HTERT RPE-1 (cell line): ENCODE data around the gene STX8.
"Not testable (repeated sequence)": the region's sequence is repeated elsewhere in the genome, so short reads cannot be mapped to it uniquely, and the experiment has no call there.

ENCODE experiments used
- in situ Hi-C: fragments of 300-500 bp; cut with MboI; formaldehyde crosslinking; loops from 4 replicates; pipeline ENCODE4 v1.14.3; 2020; ENCODE audit warnings: low sequenced_read_pairs

STX8 gene

DNA sequence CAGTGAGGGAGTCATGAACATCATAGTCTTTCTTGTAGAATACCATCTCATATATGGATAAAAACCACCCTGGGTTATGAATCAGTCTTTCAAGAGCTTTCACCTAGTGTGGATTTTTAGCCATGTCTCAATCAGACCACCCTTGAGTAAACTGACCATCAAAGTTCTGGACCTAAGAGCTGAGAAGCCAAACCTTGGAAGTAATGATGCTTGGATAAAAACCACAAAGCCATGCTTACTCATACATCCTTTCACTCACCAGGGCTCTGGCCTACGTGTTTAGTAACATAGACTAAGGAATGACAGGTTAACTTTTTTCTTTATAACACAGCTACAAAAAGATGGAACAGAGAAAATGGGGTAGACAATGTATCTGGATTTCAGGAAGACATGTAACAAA, 167.2 kb downstream of the STX8 start:
- in situ Hi-C loops: no loop called here

DNA sequence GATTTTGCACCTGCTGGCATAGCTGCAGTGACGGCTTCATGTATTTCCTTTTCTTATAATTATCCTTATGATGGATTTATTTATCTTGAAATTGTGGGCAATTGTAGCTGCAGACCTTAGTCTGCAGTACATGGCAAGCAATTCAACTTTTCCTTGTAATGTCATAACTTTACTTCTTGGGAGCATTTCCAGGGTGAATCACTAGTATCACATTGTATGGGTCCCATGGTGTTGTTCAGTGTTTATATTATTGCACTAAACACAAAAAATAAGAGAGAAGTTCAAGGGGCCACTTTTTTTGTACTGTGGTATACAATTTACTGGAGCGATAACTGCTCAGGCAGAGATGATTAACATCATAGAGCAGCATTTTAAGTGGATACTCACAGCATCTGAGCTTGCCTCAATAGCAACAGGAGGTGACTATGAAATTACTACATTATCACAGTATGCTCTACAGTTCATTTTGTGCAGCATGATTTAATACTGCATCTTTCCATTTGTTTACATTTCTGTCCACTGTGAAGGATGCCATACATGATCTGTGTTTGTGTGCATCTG, 169.5 kb downstream of the STX8 start:
- in situ Hi-C loops: no loop called here

DNA sequence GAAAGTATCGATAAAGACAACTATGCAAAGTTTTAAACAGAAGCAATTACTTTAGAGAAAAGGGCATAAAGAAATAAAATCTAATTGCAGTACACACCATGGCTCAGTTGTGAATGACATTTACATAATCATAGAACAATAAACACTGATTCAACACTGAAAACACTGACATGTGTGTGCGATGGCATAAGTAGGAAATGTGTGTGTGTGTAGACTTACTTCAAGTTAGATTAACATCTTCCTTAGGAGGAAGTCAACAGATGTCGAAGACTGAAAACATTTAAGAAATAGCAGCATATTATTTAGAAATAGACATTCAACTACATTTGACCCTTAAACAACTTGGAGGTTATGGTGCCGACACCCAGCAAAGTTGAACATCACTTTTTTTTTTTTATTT, 172.4 kb downstream of the STX8 start:
- in situ Hi-C loops: no loop called here

DNA sequence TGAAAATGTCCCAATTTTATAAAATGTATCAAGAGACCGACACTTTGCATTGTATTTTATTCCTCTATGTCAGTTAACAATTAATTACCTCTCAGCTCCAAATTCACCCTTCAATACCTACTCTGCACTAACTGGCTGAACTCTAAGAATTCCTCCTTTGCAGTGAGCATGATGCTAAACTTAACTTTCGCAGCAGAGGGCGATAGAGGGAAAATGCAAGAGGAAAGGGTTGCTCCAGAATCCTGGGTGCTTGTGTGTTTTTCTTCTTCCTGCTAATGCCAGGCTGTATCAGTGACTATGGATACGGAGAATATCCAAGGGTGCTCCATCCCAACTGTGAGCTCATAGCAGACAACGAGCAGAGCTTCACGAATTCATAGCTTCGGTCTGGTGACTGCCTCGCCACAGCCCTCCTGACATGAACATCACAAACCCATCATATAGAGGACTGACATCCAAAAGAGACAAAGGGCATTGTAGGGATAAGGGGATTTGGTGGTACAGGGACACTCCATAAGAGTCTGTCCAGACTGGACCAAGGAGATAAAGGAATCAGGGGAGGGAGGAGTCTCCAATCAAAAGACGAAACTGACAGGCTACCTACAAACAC, 172.9 kb downstream of the STX8 start:
- in situ Hi-C loops: no loop called here

DNA sequence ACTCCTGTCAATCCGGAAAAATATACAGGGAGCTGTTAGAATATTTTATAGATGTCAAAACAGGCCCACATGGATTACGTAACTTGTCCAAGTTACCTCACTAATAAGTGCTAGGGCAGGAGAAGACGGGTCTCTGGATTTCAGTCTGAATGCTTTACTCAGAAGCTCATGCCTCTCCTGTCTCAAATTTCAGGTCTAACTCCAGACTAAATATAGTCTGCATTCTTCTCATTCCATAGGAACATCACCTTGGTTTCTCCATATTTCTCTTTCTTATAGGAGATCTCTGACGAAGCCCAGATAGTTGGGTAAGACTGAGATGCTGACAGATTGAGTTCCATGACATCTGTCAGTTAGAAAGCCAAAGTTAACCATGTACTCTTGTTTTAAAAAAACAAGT, 174.2 kb downstream of the STX8 start:
- in situ Hi-C loops: no loop called here

DNA sequence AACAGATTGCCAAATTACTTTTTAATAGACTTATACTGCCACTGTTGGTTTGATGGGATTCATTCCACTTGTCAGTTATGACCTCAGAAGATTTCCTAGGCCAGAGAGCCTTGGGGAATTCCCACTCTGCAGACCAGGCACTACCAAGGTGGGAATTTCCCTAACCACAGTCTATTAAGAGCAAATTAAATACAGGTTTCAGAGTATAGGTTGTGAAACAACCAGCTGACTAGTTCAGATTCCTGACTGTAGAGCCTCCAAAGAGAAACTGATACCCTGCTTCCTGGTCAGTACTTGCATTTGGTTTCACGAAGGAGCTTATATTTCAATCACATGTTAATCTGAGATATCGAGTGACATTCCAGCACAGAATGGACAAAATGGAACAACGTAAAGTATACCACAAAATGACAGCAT, 186.5 kb downstream of the STX8 start:
- in situ Hi-C loops: no loop called here

DNA sequence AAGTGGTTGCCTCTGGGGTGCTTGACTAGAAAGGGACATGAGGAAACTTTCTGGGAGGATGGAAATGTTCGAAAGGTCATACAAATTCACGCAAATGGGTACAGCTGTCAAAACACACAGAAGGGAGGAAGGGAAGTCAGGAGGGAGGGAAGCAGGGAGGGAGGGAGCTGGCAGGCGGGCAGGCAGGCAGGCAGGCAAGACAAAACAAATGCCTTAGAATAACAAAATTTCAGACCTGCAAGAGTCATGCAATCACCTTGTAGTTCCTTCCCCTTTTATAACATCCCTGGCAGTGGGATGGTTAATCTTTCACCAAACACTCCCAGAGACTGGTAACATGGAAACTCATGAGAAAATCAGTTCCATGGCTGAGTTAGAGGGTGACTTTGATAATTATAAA, 189.2 kb downstream of the STX8 start:
- in situ Hi-C loops: no loop called here

DNA sequence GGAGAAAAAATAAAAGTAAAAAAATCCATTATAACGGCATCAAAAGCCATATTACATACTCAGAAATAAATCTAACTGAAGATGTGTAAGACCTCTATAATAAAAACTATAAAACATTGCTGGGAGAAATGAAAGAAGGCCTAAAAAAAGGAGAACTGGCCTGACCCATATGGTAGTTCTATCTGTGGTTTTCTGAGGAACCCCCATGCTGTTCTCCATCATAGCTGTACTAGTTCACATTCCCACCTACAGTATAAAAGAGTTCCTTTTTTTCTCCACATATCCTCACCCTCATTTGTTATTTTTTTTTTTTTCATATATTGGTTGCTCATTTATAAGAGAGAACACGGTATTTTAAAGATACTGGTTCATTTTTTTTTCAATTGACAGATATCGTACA, 191.8 kb downstream of the STX8 start:
- in situ Hi-C loops: no loop called here

DNA sequence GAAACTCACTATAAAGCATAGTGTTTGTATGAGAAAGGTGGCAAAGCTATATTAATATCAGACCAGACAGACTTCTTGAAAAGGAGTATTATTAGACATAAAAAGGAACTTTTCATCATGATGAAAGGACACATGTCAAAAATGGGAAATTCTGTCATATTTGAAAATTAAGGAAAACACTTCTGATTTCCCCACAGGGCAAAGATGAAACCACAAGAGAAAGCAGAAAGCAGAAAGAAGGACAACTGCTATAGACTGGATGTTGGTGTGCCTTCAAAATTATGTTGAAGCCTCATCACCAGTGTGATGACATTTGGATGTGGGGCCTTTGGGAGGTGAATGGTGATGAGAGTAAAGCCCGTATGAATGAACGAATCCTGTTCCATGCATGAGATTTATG, 193.0 kb downstream of the STX8 start:
- in situ Hi-C loops: no loop called here

DNA sequence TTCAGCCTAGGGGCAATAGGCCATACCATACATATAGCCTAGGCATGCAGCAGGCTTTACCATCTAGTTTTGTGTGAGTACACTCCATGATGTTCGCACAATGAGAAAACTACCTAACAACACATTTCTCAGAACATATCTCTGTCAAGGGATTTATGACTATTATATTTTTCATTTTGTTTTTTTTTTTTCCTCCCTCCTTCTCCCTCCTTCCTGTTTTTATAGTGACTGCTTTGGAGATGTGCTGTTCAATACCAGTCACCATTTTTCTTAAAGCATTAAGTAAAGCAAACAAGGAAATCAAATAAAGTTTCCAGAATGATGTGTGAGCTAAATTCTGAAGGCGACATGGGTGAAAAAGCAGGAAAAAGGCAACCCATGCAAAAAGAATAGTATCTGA, 194.6 kb downstream of the STX8 start:
- in situ Hi-C loops: no loop called here

DNA sequence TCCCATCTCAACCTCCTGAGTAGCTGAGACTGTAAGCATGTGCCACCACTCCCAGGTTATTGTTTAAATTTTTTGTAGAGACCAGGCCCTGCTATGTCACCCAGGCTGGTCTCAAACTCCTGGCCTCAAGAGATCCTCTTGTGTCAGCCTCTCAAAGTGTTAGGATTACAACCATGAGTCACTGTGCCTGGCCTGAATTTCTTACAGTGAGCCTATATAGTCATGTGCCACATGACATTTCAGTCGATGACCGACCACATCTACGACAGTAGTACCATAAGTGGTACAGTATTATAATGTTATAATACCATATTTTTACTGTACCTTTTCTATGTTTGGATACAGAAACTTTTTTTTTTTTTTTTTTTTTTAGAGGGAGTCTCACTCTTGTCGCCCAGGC, 195.3 kb downstream of the STX8 start:
- in situ Hi-C loops: no loop called here

DNA sequence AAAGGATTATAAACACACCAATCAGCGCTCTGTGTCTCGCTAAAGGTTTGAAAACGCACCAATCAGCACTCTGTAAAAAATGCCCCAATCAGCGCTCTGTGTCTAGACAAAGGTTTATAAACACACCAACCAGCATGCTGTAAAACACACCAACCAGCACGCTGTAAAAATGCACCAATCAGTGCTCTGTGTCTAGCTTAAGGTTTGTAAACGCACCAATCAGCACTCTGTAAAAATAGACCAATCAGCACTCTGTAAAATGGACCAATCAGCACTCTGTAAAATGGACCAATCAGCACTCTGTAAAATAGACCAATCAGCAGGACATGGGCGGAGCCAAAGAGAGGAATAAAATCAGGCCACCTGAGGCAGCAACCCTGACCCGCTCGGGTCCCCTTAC, 199.4 kb downstream of the STX8 start:
- in situ Hi-C loops: not testable (repeated sequence)

DNA sequence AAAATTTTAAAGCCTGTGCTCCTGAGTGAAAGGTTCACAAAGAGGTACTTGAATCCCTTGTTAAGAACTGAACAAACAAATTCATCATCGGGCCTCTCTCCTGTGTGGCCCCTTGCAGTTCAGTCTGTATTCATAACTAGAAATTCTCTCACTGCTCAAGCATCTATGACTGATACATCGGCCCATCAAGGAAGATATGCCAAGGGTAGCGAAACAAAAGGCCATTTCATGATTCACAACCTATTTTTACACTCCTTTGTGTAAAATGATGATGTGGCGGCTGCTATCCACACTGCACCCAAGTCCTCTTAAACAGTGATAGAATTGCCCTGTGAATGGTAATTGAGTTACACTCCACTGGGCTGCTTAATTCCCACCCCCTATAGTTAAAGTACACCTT, 204.6 kb downstream of the STX8 start:
- in situ Hi-C loops: no loop called here

DNA sequence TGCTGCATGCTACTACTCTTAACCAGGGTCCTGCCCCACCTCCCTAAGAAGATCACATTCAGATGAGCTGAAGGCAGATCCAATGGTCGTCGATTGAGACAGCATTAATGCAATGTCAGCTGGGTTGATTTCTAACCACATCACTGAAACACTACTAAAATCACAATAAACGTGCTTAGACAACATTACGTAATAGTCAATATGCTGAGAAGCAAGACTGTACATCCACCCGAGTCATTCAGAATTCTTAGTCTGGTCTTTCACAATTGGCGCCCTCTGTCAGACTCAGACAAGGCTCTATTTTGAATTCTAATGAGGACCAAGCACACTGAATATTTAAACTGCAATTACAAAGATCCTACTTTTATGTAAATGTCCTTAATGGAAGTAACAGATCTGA, 205.2 kb downstream of the STX8 start:
- in situ Hi-C loops: no loop called here

DNA sequence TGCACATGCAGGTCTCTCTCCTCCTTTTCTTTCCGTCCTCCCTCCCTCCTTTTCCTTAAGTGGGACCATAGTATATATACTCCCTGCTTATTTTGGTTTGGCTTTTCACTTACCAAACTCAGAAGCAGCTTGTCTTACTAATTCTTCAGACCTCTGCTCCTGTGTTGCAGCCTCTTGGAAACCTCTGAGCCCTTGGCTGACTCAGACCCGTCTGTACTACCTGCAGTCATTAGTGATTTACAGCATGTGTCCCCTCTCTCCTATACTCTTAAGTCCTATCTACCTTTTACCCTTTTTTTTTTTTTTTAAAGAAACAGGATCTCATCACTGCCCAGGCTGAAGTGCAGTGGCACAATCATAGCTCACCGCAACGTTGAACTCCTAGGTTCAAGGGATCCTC, 207.0 kb downstream of the STX8 start:
- in situ Hi-C loops: no loop called here

DNA sequence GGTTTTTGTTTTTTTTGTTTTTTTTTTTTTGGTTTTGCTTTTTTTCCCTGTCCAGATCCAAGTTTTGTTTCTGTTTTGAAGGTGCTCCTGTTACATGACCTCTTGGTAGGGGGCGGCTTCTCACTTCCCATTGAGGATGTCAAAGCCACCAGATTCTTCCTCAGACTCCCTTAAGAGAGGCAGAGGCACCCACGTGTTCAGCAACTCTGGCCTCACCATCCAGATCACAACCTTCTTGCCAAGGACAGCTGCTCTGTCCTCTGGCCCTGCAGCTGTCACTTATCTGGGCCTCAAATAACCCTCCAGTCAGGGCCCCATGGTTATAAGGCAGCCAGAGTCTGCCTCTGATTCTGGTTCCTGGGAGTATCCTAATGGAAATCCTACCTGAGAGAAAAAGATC, 208.5 kb downstream of the STX8 start:
- in situ Hi-C loops: no loop called here

DNA sequence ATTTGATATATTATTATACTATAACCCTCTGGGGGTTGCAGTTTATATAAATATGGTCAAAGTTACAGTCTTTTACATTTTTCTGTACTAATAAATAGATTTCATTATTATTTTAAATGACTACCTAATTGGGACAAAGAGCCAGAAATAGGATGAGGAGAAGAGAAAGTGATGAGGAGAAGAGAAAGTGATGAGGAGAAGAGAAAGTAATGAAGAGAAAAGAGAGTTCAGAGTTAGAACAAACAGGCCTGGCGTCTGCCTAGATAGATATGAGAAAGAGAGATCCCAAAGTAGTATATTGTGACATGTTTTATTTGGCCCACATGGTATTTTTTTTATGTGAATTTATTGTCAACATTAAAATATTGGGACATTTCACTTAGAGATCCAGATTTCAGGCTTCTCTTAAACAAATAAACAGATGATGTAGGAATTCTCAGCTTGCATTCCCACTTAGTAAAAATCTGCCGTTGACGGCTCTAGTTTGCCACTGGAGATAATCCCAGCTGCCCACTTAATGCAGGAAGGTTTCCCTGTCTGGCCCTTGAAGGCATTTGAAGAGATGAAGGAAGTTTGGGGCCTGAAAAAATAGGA, 210.7 kb downstream of the STX8 start:
- in situ Hi-C loops: no loop called here

DNA sequence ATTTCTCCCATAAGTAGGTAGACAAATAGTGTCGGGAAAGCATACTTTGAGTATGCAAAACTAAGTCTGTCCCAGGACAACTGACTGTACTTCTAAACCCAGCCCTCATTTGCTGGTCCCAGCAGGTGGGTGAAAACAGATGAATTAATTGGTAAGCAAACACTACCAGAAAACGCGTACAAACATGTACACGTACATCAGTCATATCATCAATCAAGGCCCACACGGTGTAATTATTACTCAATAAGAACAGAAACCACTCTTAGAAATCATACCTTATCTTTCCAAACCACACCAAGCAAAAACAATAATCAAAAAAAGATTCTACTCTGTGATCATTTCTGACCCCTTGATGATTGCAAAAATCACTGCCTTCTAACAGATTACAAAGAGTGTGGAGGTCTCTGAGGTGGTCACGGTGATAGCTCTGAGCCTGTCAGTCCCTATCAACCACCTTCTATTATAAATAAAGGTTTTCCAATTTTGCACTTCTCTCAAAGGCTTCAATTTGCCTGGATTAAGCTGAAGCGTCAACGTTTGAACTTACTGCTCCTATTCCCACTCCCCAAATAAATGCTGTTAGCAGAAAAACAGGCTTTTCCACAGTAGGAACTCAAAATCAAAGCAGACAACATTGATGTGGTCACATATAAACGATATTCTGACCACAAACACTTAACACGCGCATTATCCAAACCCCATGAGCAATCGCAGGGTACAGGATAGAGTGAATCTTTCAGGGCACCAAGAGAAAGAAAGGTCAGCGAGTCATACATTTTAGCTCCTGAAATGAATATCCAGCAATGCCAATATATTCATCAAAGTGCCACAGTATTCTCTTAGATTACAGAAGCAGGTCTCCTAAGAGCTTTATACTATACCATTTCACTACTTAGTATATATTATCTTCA, 211.9 kb downstream of the STX8 start:
- in situ Hi-C loops: no loop called here

DNA sequence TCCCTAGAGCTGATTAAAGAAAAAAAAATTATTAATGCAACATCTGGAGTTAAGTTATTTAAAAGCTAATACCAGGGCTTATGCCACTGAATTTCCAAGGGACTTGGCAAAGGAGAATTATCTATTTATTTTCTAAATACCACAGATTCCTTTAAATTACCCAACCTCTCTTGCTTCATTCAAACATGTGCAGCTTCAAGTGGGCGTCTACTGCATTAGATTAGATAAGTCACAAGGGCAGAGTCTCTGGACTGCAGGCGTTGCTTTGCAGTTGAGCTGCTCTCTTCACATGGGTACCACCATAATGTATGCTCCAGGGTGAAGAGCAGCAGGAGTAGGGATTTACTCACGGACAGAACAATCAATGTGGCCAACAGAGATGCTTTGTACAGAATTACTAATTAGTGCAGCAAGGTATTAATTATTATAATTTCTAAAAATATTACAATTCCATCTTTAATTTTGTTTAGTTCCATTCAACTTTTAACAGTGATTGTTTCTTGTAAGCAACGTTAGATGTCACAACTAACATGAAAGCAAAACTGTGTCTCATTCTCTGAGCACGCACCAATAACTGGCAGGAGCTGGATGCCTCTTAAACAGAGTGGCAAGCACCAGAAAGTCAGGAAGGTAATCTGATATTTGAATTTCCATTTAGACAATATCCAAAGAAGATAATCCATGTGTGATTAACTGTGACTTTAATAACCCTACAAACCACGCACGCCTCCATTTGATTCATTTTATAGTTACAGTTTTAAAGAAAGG, 214.2 kb downstream of the STX8 start:
- in situ Hi-C loops: no loop called here

DNA sequence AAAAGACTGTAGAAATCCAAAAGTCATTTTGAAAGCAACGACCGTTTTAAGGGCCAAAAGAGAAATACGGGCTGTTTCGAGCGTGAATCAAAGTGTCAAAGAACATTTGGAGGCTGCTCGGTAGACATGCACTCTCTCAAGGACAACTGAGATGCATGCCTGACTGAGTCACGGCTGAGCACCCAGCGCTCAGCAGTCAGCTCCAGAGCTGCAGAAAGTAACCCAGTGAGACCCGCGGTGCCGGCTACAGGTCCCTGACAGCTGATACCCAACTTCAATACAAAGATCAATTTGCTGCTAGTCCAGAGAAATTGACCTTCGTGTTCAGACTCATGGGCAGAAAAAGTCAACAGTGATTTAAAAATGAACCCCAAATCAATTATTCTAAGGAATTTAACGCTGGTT, 214.9 kb downstream of the STX8 start:
- in situ Hi-C loops: no loop called here

DNA sequence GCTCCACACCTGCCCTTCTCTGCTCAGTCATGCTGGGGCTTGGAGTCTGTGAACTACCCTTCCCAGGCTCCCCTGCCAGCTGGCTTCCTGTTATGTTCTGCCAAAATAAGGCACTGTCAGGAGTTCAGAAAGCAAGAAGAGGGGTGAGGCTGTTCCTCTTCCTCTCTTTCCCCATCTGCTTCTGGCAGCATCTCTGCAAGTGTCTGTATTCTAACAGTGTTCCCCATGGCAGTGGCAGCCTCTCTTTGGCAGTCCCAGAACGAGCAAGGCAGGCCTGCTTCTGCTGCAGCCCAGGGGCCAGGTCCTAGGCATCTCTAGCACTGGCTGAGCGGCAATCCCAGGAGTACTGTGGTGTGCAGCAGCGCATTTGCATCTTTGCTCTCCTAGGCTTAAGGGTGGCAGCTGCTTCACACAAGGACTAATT, 219.1 kb downstream of the STX8 start:
- in situ Hi-C loops: no loop called here
